ENCODE data around the gene COL5A2.

DNA sequence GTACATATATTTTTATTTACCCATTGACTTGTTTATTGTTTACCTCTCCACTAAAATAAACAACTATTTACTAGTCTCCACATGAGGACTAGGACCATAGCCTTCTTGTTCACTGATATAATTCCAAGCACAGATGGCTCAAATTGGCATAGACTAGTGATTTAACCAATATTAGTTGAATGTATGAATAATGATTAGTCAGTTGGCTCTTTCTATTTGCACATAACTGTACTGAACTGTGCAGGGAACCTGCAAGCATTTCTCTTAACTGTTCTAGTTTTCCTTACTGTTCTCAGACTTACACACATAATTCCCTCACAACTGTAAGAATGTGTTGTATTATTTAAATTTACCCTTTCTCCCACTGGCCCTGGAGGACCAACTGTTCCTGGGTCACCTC lies 113.5 kb downstream of the COL5A2 start:
- TF ChIP-seq POLR2A (IDR thresholded peaks at IDR 0.05) (no peak), EP300 (IDR thresholded peaks at IDR 0.05) (no peak)
- TF ChIP-seq, protein P1, sequence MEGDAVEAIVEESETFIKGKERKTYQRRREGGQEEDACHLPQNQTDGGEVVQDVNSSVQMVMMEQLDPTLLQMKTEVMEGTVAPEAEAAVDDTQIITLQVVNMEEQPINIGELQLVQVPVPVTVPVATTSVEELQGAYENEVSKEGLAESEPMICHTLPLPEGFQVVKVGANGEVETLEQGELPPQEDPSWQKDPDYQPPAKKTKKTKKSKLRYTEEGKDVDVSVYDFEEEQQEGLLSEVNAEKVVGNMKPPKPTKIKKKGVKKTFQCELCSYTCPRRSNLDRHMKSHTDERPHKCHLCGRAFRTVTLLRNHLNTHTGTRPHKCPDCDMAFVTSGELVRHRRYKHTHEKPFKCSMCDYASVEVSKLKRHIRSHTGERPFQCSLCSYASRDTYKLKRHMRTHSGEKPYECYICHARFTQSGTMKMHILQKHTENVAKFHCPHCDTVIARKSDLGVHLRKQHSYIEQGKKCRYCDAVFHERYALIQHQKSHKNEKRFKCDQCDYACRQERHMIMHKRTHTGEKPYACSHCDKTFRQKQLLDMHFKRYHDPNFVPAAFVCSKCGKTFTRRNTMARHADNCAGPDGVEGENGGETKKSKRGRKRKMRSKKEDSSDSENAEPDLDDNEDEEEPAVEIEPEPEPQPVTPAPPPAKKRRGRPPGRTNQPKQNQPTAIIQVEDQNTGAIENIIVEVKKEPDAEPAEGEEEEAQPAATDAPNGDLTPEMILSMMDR (IDR thresholded peaks at IDR 0.05) = no peak
